K562 (cell line): ENCODE measurements around the gene STEAP1B. TPM values are rescaled to one million over a fixed set of nuclear protein-coding genes. Genes with fewer than 3 reads are reported as not detected.

ENCODE experiments used
- ATAC-seq: fragments of 200-7000 bp; cut with Tn5 transposase; 3 replicates; pipeline ENCODE4 v1.9.1; 2020; ENCODE audit warnings: moderate library complexity
- BruUV-seq: library from RNA; stranded (reverse); fragments of 400-500 nt; replicated peaks from 2 replicates; lab custom pipeline; 2021; lab: Mats Ljungman, UMichigan
- CTCF ChIA-PET: fragments of 300-600 bp; formaldehyde crosslinking; extraction: SDS; loops from one replicate; lab custom pipeline; 2021; ENCODE audit warnings: low intra/inter-chr PET ratio; lab: Yijun Ruan, JAX
- POLR2A ChIA-PET: fragments of 300-600, 350-650 bp; sonication (Branson Sonifier 250); formaldehyde crosslinking; extraction: SDS; loops from one replicate; lab custom pipeline; 2021; ENCODE audit warnings: antibody characterized with exemption, inconsistent platforms; lab: Yijun Ruan, JAX
- DNase-seq, 4 experiments: peaks; one replicate each; pipeline versions ENCODE4 v3.0.0 to v3.0.0-alpha.2; 2011 to 2018; ENCODE audit warnings: low spot score in 3 of 4, mixed read lengths in 3 of 4; ENCODE audit errors: extremely low read depth in 1 of 4
- FAIRE-seq: peaks from 2 replicates; lab custom pipeline; 2011; peaks lifted over from hg19 to GRCh38; lab: Jason Lieb, UNC
- H2AFZ ChIP-seq: 2 replicates; pipeline ENCODE4 v1.6.0; 2011; ENCODE audit warnings: low read depth, low read length, control low read depth, inconsistent platforms
- H3K27ac ChIP-seq: fragments of 200-600 bp; 3 replicates; pipeline ENCODE4 v1.8.0; 2011; ENCODE audit warnings: low read depth, mild to moderate bottlenecking, control low read depth, inconsistent platforms, low read length, moderate library complexity, mixed read lengths; ENCODE audit errors: extremely low read depth
- H3K27me3 ChIP-seq, 2 experiments: fragments of 300-600 bp in 1 of 2; 2 replicates in 1 of 2; 3 replicates in 1 of 2; pipeline versions ENCODE4 v1.6.0 to v1.8.0; 2011; ENCODE audit warnings: inconsistent platforms in 2 of 2, low read length in 2 of 2, mild to moderate bottlenecking in 1 of 2, mixed read lengths in 1 of 2, moderate library complexity in 1 of 2; ENCODE audit not compliant: control insufficient read depth in 2 of 2, insufficient read depth in 2 of 2
- H3K36me3 ChIP-seq: fragments of 300-600 bp; 3 replicates; pipeline ENCODE4 v1.8.0; 2011; ENCODE audit warnings: mild to moderate bottlenecking, low read length, inconsistent platforms; ENCODE audit not compliant: control insufficient read depth, insufficient read depth
- H3K4me1 ChIP-seq, 2 experiments: fragments of 200-600 bp in 1 of 2; replicated peaks in 1 of 2; 2 replicates in 1 of 2; 3 replicates in 1 of 2; pipeline versions ENCODE4 v1.5.1 to v1.8.0; 2011; ENCODE audit warnings: inconsistent platforms in 2 of 2, low read length in 2 of 2, mild to moderate bottlenecking in 1 of 2, mixed read lengths in 1 of 2, moderate library complexity in 1 of 2; ENCODE audit not compliant: control insufficient read depth in 2 of 2, insufficient read depth in 2 of 2
- H3K4me2 ChIP-seq: 2 replicates; pipeline ENCODE4 v1.6.1; 2011; ENCODE audit warnings: low read length, control low read depth, inconsistent platforms, mixed read lengths; ENCODE audit not compliant: insufficient read depth
- H3K4me3 ChIP-seq: fragments of 200-600 bp; sonication (generic), shearing (Covaris generic); 2 replicates; pipeline ENCODE4 v1.5.1; 2016; ENCODE audit warnings: control low read depth, inconsistent platforms
- H3K79me2 ChIP-seq: fragments of 200-600 bp; 3 replicates; pipeline ENCODE4 v1.8.0; 2011; ENCODE audit warnings: low read length, inconsistent platforms; ENCODE audit not compliant: control insufficient read depth, insufficient read depth
- H3K9ac ChIP-seq, 2 experiments: 2 replicates each; pipeline versions ENCODE4 v1.6.0 to v1.6.1; 2011; ENCODE audit warnings: low read depth in 2 of 2, low read length in 2 of 2, control low read depth in 1 of 2, inconsistent platforms in 1 of 2, mild to moderate bottlenecking in 1 of 2, mixed read lengths in 1 of 2; ENCODE audit not compliant: insufficient read depth in 1 of 2
- H3K9me1 ChIP-seq: one replicate; pipeline ENCODE4 v1.6.0; 2011; ENCODE audit warnings: inconsistent platforms, mild to moderate bottlenecking, low read length, moderate library complexity; ENCODE audit not compliant: control insufficient read depth, insufficient read depth
- H3K9me3 ChIP-seq: replicated peaks from 2 replicates; pipeline ENCODE4 v1.5.1; 2011; ENCODE audit warnings: low read depth, low read length, inconsistent platforms; ENCODE audit not compliant: control insufficient read depth, insufficient read depth
- H4K20me1 ChIP-seq: replicated peaks from 2 replicates; pipeline ENCODE4 v1.6.1; 2011; ENCODE audit warnings: low read length, inconsistent platforms, mixed read lengths; ENCODE audit not compliant: control insufficient read depth, insufficient read depth
- JUNB ChIP-seq: fragments of 450-650 bp; formaldehyde crosslinking; conservative IDR thresholded peaks from 2 replicates; pipeline ENCODE4 v1.4.0; 2020; ENCODE audit warnings: mild to moderate bottlenecking
- MEIS2 ChIP-seq: fragments of 450-650 bp; IDR thresholded peaks from 2 replicates; pipeline ENCODE4 v1.6.1; 2014; ENCODE audit warnings: mild to moderate bottlenecking; ENCODE audit not compliant: partially characterized antibody
- NCOA2 ChIP-seq, 2 experiments: fragments of 450-650 bp; IDR thresholded peaks; 2 replicates each; pipeline ENCODE4 v1.6.1; 2018; ENCODE audit warnings: mild to moderate bottlenecking in 2 of 2, moderate library complexity in 1 of 2; ENCODE audit not compliant: partially characterized antibody in 2 of 2
- NONO ChIP-seq, 2 experiments: fragments of 200-400 bp in 1 of 2; fragments of 450-650 bp in 1 of 2; formaldehyde crosslinking in 1 of 2; IDR thresholded peaks; 2 replicates each; pipeline ENCODE4 v1.6.1; 2017; ENCODE audit warnings: low read depth in 2 of 2, mild to moderate bottlenecking in 2 of 2, moderate library complexity in 2 of 2, low read length in 1 of 2
- NR4A1 ChIP-seq, 2 experiments: fragments of 250-450 bp in 1 of 2; fragments of 450-650 bp in 1 of 2; sonication (Bioruptor Pico) in 1 of 2; IDR thresholded peaks; 2 replicates each; pipeline versions ENCODE4 v1.4.0 to v1.6.1; 2016 to 2020; ENCODE audit warnings: mild to moderate bottlenecking in 2 of 2, missing compliant biosample characterization in 1 of 2, missing genetic modification characterization in 1 of 2, moderate library complexity in 1 of 2
- PCBP1 ChIP-seq: fragments of 200-400 bp; formaldehyde crosslinking; IDR thresholded peaks from 2 replicates; pipeline ENCODE4 v1.6.1; 2018; ENCODE audit warnings: mild to moderate bottlenecking, low read depth, low read length; ENCODE audit not compliant: poor library complexity, severe bottlenecking
- PTBP1 ChIP-seq: fragments of 200-400 bp; formaldehyde crosslinking; IDR thresholded peaks from 2 replicates; pipeline ENCODE4 v1.6.1; 2017; ENCODE audit warnings: low read depth, low read length
- SIRT6 ChIP-seq: IDR thresholded peaks from one replicate; pipeline ENCODE4 v1.6.1; 2012; ENCODE audit warnings: low read depth, mild to moderate bottlenecking, control low read depth, inconsistent platforms, low read length, moderate library complexity
- TAF9B ChIP-seq: fragments of 450-650 bp; IDR thresholded peaks from 2 replicates; pipeline ENCODE4 v1.6.1; 2018; ENCODE audit warnings: mild to moderate bottlenecking; ENCODE audit not compliant: partially characterized antibody
- ZC3H11A ChIP-seq: IDR thresholded peaks from 2 replicates; pipeline ENCODE4 v1.6.1; 2012; ENCODE audit warnings: low read depth, low read length, improper control_type of control experiment
- ZNF24 ChIP-seq: fragments of 450-650 bp; IDR thresholded peaks from 2 replicates; pipeline ENCODE4 v1.6.1; 2016
- WGBS: fragments of 100-300 bp; shearing (Covaris generic); methylation state at CpG from one replicate; pipeline ENCODE4 v1.1.6; 2016; ENCODE audit warnings: low coverage, mixed read lengths; ENCODE audit not compliant: insufficient coverage; ENCODE audit errors: missing lambda C conversion rate; 5-methylcytosine and 5-hydroxymethylcytosine counted together
- in situ Hi-C: fragments of 300-500 bp; cut with MboI; formaldehyde crosslinking; loops from 4 replicates; pipeline ENCODE4 v1.15.0; 2018; ENCODE audit warnings: inconsistent platforms, mixed read lengths
- intact Hi-C: fragments of 100-400 bp; cut with micrococcal nuclease; formaldehyde crosslinking; loops from 2 replicates; pipeline ENCODE4 v1.14.2; 2022
- polyA plus RNA-seq, 8 experiments: library from polyadenylated mRNA; depleted of rRNA in 4 of 8; stranded (reverse) in 5 of 8; unstranded in 3 of 8; fragments of >200 nt; fragmentation: Nextera tagmentation in 2 of 8; fragmentation: Illumina TruSeq in 1 of 8; extraction: Ambion mirVana in 2 of 8; extraction: Trizol in 1 of 8; gene quantifications; 2 replicates each; pipeline versions ENCODE4 v1.2.1 to v1.2.3, GENCODE V29; 2011 to 2014; ENCODE audit warnings: inconsistent platforms in 1 of 8, missing spikeins in 1 of 8
- total RNA-seq, 7 experiments: library from RNA; depleted of rRNA in 6 of 7; stranded (reverse); fragments of >200 nt in 6 of 7; fragmentation: Illumina TruSeq in 2 of 7; extraction: Trizol in 2 of 7; gene quantifications; 2 replicates each; pipeline versions ENCODE4 v1.2.1 to v1.2.3, GENCODE V29; 2011 to 2021; ENCODE audit warnings: low replicate concordance in 1 of 7
- TF ChIP-seq, protein P1 (sequence below), 2 experiments: fragments of 450-650 bp; formaldehyde crosslinking in 1 of 2; IDR thresholded peaks; 2 replicates each; pipeline versions ENCODE4 v1.4.0 to v1.6.1; 2014 to 2020; ENCODE audit warnings: mild to moderate bottlenecking in 2 of 2, borderline replicate concordance in 1 of 2, low read depth in 1 of 2

STEAP1B gene
- total and polyA plus RNA-seq, 9 of the 15 experiments (the other 6 are each of a cell fraction or from before 2014, with no cell fraction given), result 20.0 to 38.5 (median 30.6) TPM

DNA sequence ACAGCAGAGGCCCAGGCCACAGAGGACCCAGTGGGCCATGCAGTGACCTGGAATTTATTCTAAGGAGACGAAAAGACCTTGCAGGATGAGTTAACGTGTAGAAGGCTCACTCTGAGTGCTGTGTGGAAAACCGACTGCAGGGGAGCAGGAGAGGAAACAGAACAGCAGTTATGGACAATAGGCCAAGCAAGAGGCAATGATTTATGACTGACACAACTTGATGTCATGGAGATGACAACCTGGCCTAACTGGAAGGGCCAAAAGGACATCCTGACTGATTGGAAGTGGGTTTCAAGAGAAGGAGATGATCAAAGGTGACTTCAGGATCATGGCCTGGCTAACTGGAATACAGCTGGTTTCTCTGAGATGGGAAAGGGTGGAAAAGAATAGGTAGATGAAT is 72.9 kb downstream of the STEAP1B start (continued):
- TF ChIP-seq NONO (IDR thresholded peaks at IDR 0.05; ENCODE audit: low read depth in 2 of 2, low read length in 1 of 2) (no peak), MEIS2 (peak; percentile 75), NCOA2 (IDR thresholded peaks at IDR 0.05; ENCODE audit: partially characterized antibody in 2 of 2) (no peak)

DNA sequence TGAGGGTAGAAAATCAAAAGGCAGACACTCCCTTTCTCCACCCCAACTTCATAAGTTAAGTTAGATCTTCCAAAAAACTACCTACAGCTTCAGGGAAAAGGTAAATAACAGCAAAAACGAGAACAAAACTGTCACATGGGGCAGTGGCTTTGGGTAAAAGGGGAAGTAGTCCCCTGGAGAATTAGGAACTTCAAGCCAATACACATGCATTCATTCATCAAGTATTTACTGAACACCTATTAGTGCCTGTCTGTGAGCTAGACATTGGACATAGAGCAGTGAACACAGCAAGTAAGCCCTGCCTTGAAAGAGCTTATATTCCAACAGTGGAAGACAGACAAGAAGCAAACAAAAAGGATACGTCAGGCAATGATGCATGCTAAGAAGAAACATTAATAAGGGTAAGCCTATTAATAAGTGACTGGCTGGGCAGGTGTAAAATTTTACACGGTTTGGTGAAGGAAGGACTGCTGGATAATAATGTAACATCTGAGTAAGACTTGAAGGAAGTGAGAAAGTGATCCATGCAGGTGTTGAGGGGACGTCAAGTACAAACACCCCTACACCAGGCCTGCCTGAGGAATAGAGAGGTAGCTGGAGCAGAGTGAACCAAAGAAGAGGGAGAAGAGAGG is 73.4 kb downstream of the STEAP1B start:
- in situ Hi-C loops, result no loop called here
- POLR2A ChIA-PET, result interaction anchor here (0.5 to 1.5 kb wide), 3 partner anchors 9 to 1241 kb away, joined by 3 read pairs; no protein-coding TSS in a partner anchor
- no peaks in the 10 kb centered on the region for H3K27me3 ChIP-seq
- TF ChIP-seq ZC3H11A (no peak), ZNF24 (peak; percentile 82; the same call in 1 of the 2 replicates), PTBP1 (no peak), JUNB (no peak), SIRT6 (no peak), NR4A1 (CRISPR knock-in tag; IDR thresholded peaks at IDR 0.05) (no peak), NR4A1 (tag; IDR thresholded peaks at IDR 0.05) (no peak), TAF9B (no peak), PCBP1 (no peak)
- TF ChIP-seq, protein P1, sequence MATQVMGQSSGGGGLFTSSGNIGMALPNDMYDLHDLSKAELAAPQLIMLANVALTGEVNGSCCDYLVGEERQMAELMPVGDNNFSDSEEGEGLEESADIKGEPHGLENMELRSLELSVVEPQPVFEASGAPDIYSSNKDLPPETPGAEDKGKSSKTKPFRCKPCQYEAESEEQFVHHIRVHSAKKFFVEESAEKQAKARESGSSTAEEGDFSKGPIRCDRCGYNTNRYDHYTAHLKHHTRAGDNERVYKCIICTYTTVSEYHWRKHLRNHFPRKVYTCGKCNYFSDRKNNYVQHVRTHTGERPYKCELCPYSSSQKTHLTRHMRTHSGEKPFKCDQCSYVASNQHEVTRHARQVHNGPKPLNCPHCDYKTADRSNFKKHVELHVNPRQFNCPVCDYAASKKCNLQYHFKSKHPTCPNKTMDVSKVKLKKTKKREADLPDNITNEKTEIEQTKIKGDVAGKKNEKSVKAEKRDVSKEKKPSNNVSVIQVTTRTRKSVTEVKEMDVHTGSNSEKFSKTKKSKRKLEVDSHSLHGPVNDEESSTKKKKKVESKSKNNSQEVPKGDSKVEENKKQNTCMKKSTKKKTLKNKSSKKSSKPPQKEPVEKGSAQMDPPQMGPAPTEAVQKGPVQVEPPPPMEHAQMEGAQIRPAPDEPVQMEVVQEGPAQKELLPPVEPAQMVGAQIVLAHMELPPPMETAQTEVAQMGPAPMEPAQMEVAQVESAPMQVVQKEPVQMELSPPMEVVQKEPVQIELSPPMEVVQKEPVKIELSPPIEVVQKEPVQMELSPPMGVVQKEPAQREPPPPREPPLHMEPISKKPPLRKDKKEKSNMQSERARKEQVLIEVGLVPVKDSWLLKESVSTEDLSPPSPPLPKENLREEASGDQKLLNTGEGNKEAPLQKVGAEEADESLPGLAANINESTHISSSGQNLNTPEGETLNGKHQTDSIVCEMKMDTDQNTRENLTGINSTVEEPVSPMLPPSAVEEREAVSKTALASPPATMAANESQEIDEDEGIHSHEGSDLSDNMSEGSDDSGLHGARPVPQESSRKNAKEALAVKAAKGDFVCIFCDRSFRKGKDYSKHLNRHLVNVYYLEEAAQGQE (IDR thresholded peaks at IDR 0.05; ENCODE audit: borderline replicate concordance), result no peak
- TF ChIP-seq, protein P1 (CRISPR knock-in tag; IDR thresholded peaks at IDR 0.05; ENCODE audit: low read depth), result no peak

More for the DNA sequence above, 73.4 kb downstream of the STEAP1B start:
- Histone ChIP-seq H3K27ac (no peak overlapping the region), H3K9ac (no peak overlapping the region), H3K4me1 (no peaks in the 10 kb centered on the region; a peak in 2 of 5 replicates), H3K4me3 (no peak overlapping the region), H3K79me2 (no peaks in the 10 kb centered on the region), H3K4me2 (no peak overlapping the region), H4K20me1 (no peaks in the 10 kb centered on the region), H3K9me1 (no peaks in the 10 kb centered on the region), H3K9me3 (no peaks in the 10 kb centered on the region), H3K36me3 (no peaks in the 10 kb centered on the region), H2AFZ (no peak overlapping the region)
- intact Hi-C loops, result no loop called here
- CTCF ChIA-PET, result no interaction called here
- DNase-seq (no peak), ATAC-seq (no peak), FAIRE-seq (no peak)
- no TSS peak for BruUV-seq
- WGBS, result 18% methylated on average over 4 of the region's 4 CpGs
